WTC11 (cell line): ENCODE data around the gene LIN7B. TPM values are rescaled to one million over a fixed set of nuclear protein-coding genes. Genes with fewer than 3 reads are reported as not detected.

ENCODE experiments used
- ATAC-seq: fragments of 200-7000 bp; cut with Tn5 transposase; 2 replicates; pipeline ENCODE4 v1.10.0; 2021; ENCODE audit warnings: mild to moderate bottlenecking, moderate library complexity
- CTCF ChIA-PET: fragments of 300-600 bp; sonication (Branson Sonifier 250); formaldehyde crosslinking; loops from one replicate; lab custom pipeline; 2021; ENCODE audit warnings: antibody characterized with exemption; lab: Charles Lee
- POLR2A ChIA-PET: fragments of 350-600 bp; sonication (Branson Sonifier 250); formaldehyde crosslinking; loops from one replicate; lab custom pipeline; 2021; ENCODE audit warnings: antibody characterized with exemption; lab: Charles Lee
- DNase-seq: peaks from one replicate; pipeline ENCODE4 v3.0.0; 2021; ENCODE audit warnings: low spot score
- H3K27ac Mint-ChIP-seq: 2 replicates; pipeline ENCODE4 v1.8.0; 2021; ENCODE audit warnings: mixed read lengths
- H3K27me3 Mint-ChIP-seq: 2 replicates; pipeline ENCODE4 v1.8.0; 2021; ENCODE audit warnings: low read depth, mild to moderate bottlenecking, moderate library complexity, mixed read lengths
- H3K36me3 Mint-ChIP-seq: 2 replicates; pipeline ENCODE4 v1.8.0; 2021; ENCODE audit warnings: mixed read lengths
- H3K4me1 Mint-ChIP-seq: 2 replicates; pipeline ENCODE4 v1.8.0; 2022; ENCODE audit warnings: mixed read lengths
- H3K4me3 Mint-ChIP-seq: 2 replicates; pipeline ENCODE4 v1.8.0; 2021; ENCODE audit warnings: mild to moderate bottlenecking, moderate library complexity, mixed read lengths
- H3K9me3 Mint-ChIP-seq: 2 replicates; pipeline ENCODE4 v1.8.0; 2021; ENCODE audit warnings: mixed read lengths
- FOXJ3 ChIP-seq: sonication (generic); formaldehyde crosslinking; IDR thresholded peaks from 2 replicates; pipeline ENCODE4 v1.9.0; 2021; ENCODE audit warnings: missing genetic modification reagents, mild to moderate bottlenecking, borderline replicate concordance
- GTF2I ChIP-seq: fragments of 250-450 bp; sonication (Bioruptor Pico); conservative IDR thresholded peaks from 2 replicates; pipeline ENCODE4 v1.4.0; 2021; ENCODE audit warnings: mild to moderate bottlenecking
- NFATC4 ChIP-seq: fragments of 250-450 bp; sonication (Bioruptor Pico); IDR thresholded peaks from 2 replicates; pipeline ENCODE4 v1.9.0; 2021; ENCODE audit warnings: mild to moderate bottlenecking
- NFYB ChIP-seq: sonication (generic); formaldehyde crosslinking; conservative IDR thresholded peaks from 2 replicates; pipeline ENCODE4 v1.8.0; 2022; ENCODE audit warnings: low read depth, missing genetic modification reagents
- NR1H2 ChIP-seq: sonication (generic); formaldehyde crosslinking; IDR thresholded peaks from 2 replicates; pipeline ENCODE4 v1.9.0; 2021; ENCODE audit warnings: mild to moderate bottlenecking, moderate library complexity, missing genetic modification reagents
- NR2C2 ChIP-seq: sonication (generic); formaldehyde crosslinking; IDR thresholded peaks from 2 replicates; pipeline ENCODE4 v1.8.0; 2022; ENCODE audit warnings: mild to moderate bottlenecking, missing genetic modification reagents
- SMAD3 ChIP-seq: sonication (generic); formaldehyde crosslinking; IDR thresholded peaks from 2 replicates; pipeline ENCODE4 v1.8.0; 2022; ENCODE audit warnings: missing genetic modification reagents, mild to moderate bottlenecking, borderline replicate concordance
- ZNF121 ChIP-seq: sonication (generic); formaldehyde crosslinking; IDR thresholded peaks from 2 replicates; pipeline ENCODE4 v1.8.0; 2023; ENCODE audit warnings: missing genetic modification reagents
- ZNF219 ChIP-seq: sonication (generic); formaldehyde crosslinking; IDR thresholded peaks from 2 replicates; pipeline ENCODE4 v1.8.0; 2023; ENCODE audit warnings: missing genetic modification reagents, mild to moderate bottlenecking, borderline replicate concordance
- total RNA-seq: library from RNA; stranded (reverse); gene quantifications from 3 replicates; pipeline ENCODE4 v1.2.3, GENCODE V29; 2021
- TF ChIP-seq, protein P1 (sequence below): sonication (generic); formaldehyde crosslinking; IDR thresholded peaks from 2 replicates; pipeline ENCODE4 v1.8.0; 2022; ENCODE audit warnings: missing genetic modification reagents
- TF ChIP-seq, protein P2 (sequence below): sonication (generic); formaldehyde crosslinking; IDR thresholded peaks from 2 replicates; pipeline ENCODE4 v1.8.1; 2023; ENCODE audit warnings: mild to moderate bottlenecking, missing genetic modification reagents
- TF ChIP-seq, protein P3 (sequence below): fragments of 250-450 bp; sonication (Bioruptor Pico); IDR thresholded peaks from 2 replicates; pipeline ENCODE4 v2.1.2; 2022; ENCODE audit warnings: mild to moderate bottlenecking, moderate library complexity
- TF ChIP-seq, protein P4 (sequence below): fragments of 200-600 bp; IDR thresholded peaks from 2 replicates; pipeline ENCODE4 v1.8.0; 2022; ENCODE audit warnings: antibody characterized with exemption

The LIN7B gene
- total RNA-seq, 1 experiment from 2014 or later = 5.1 TPM

DNA sequence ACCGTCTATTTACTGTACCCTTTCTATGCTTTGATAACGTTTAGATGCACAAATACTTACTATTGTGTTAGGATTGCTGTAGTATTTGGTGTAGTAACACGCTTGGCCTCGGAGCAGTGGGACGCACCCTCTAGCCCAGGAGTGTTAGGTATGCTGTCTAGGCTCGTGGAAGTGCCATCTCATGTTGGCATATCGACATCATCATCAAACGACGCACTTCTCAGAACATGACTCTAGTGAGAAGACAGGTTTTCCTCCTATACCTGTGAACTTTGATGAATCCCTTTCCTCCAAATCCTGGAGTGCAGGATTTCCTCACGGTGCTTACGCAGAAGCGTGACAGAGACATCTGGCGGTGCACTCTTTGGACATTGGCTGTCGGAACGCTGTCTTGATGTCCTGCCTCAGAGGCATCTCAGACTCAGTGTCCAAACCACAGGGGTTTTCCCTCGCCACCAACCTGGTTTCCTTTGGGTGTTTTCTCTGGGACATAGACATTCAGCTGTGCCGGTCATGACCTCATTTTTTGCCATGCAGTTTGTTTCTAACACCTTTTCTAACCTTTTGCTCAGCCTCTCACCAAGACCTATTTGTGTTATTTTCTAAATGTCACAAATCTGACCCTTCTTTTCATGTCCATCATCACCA is 22.7 kb upstream of the LIN7B start:
- DNase-seq = no peak
- no peak for TF ChIP-seq NFYB (CRISPR knock-in tag)
- TF ChIP-seq NR1H2 (CRISPR knock-in tag) = no peak
- TF ChIP-seq, protein P1, sequence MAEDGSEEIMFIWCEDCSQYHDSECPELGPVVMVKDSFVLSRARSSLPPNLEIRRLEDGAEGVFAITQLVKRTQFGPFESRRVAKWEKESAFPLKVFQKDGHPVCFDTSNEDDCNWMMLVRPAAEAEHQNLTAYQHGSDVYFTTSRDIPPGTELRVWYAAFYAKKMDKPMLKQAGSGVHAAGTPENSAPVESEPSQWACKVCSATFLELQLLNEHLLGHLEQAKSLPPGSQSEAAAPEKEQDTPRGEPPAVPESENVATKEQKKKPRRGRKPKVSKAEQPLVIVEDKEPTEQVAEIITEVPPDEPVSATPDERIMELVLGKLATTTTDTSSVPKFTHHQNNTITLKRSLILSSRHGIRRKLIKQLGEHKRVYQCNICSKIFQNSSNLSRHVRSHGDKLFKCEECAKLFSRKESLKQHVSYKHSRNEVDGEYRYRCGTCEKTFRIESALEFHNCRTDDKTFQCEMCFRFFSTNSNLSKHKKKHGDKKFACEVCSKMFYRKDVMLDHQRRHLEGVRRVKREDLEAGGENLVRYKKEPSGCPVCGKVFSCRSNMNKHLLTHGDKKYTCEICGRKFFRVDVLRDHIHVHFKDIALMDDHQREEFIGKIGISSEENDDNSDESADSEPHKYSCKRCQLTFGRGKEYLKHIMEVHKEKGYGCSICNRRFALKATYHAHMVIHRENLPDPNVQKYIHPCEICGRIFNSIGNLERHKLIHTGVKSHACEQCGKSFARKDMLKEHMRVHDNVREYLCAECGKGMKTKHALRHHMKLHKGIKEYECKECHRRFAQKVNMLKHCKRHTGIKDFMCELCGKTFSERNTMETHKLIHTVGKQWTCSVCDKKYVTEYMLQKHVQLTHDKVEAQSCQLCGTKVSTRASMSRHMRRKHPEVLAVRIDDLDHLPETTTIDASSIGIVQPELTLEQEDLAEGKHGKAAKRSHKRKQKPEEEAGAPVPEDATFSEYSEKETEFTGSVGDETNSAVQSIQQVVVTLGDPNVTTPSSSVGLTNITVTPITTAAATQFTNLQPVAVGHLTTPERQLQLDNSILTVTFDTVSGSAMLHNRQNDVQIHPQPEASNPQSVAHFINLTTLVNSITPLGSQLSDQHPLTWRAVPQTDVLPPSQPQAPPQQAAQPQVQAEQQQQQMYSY (CRISPR knock-in tag) = no peak
- no peak for TF ChIP-seq ZNF219
- TF ChIP-seq FOXJ3 = no peak
- TF ChIP-seq, protein P2, sequence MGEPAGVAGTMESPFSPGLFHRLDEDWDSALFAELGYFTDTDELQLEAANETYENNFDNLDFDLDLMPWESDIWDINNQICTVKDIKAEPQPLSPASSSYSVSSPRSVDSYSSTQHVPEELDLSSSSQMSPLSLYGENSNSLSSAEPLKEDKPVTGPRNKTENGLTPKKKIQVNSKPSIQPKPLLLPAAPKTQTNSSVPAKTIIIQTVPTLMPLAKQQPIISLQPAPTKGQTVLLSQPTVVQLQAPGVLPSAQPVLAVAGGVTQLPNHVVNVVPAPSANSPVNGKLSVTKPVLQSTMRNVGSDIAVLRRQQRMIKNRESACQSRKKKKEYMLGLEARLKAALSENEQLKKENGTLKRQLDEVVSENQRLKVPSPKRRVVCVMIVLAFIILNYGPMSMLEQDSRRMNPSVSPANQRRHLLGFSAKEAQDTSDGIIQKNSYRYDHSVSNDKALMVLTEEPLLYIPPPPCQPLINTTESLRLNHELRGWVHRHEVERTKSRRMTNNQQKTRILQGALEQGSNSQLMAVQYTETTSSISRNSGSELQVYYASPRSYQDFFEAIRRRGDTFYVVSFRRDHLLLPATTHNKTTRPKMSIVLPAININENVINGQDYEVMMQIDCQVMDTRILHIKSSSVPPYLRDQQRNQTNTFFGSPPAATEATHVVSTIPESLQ (CRISPR knock-in tag) = no peak
- TF ChIP-seq, all 79 proteins: peak for 0
- ATAC-seq = no peak
- Mint-ChIP-seq H3K9me3 (no peaks in the 10 kb centered on the region), H3K4me3 (no peak overlapping the region), H3K4me1 (peaks cover 6% of the 10 kb centered on the region), H3K36me3 (peaks cover 70% of the 10 kb centered on the region), H3K27me3 (no peaks in the 10 kb centered on the region), H3K27ac (no peak overlapping the region)
- CTCF ChIA-PET = interaction anchor here (0.6 kb wide), 1 partner anchor 296 kb away, joined by 3 read pairs; no protein-coding TSS in a partner anchor
- POLR2A ChIA-PET = no interaction called here

DNA sequence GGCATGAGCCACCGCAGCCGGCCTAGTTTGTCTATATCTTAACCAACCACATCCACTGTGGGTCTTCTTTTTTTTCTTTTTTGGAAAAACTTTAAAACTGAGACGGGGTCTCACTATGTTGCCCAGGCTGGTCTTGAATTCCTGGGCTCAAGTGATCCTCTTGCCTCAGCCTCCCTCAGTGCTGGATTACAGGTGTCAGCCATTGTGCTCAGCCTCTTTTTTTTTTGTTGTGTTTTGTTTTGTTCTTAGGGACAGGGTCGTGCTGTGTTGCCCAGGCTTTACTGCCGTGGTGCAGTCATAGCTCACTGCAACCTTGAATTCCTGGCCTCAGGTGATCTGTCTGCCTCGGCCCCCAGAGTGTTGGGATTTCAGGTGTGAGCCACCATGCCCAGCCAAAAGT is 21.5 kb upstream of the LIN7B start:
- H3K27me3 Mint-ChIP-seq = no peaks in the 10 kb centered on the region
- POLR2A ChIA-PET = no interaction called here
- no peak for DNase-seq
- TF ChIP-seq, protein P3, sequence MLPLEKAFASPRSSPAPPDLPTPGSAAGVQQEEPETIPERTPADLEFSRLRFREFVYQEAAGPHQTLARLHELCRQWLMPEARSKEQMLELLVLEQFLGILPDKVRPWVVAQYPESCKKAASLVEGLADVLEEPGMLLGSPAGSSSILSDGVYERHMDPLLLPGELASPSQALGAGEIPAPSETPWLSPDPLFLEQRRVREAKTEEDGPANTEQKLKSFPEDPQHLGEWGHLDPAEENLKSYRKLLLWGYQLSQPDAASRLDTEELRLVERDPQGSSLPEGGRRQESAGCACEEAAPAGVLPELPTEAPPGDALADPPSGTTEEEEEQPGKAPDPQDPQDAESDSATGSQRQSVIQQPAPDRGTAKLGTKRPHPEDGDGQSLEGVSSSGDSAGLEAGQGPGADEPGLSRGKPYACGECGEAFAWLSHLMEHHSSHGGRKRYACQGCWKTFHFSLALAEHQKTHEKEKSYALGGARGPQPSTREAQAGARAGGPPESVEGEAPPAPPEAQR (CRISPR knock-in tag) = no peak
- TF ChIP-seq NR2C2 (CRISPR knock-in tag) (no peak), GTF2I (CRISPR knock-in tag) (no peak), ZNF121 (CRISPR knock-in tag) (0 out of 2 replicates have a peak, but pooled peaks have one; percentile 54), SMAD3 (CRISPR knock-in tag) (no peak), NFATC4 (CRISPR knock-in tag) (no peak)
- TF ChIP-seq, protein P4, sequence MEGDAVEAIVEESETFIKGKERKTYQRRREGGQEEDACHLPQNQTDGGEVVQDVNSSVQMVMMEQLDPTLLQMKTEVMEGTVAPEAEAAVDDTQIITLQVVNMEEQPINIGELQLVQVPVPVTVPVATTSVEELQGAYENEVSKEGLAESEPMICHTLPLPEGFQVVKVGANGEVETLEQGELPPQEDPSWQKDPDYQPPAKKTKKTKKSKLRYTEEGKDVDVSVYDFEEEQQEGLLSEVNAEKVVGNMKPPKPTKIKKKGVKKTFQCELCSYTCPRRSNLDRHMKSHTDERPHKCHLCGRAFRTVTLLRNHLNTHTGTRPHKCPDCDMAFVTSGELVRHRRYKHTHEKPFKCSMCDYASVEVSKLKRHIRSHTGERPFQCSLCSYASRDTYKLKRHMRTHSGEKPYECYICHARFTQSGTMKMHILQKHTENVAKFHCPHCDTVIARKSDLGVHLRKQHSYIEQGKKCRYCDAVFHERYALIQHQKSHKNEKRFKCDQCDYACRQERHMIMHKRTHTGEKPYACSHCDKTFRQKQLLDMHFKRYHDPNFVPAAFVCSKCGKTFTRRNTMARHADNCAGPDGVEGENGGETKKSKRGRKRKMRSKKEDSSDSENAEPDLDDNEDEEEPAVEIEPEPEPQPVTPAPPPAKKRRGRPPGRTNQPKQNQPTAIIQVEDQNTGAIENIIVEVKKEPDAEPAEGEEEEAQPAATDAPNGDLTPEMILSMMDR = no peak
- TF ChIP-seq, all 79 proteins: peak for 1
- peaks cover 5% of the 10 kb centered on the region; the same call in 1 of the 2 replicates for H3K4me1 Mint-ChIP-seq
- ATAC-seq = no peak
- H3K27ac Mint-ChIP-seq = no peak overlapping the region
- H3K9me3 Mint-ChIP-seq = no peaks in the 10 kb centered on the region
- H3K36me3 Mint-ChIP-seq = peaks cover 66% of the 10 kb centered on the region
- no peak overlapping the region for H3K4me3 Mint-ChIP-seq
- CTCF ChIA-PET = interaction anchor here (0.6 kb wide), 1 partner anchor 73 kb away, joined by 3 read pairs; no protein-coding TSS in a partner anchor
